ENCODE data around the gene APEH. TPM values are rescaled to one million over a fixed set of nuclear protein-coding genes. Genes with fewer than 3 reads are reported as not detected.

The APEH gene
- polyA plus RNA-seq, 1 donor, result 84.3 TPM

GRCh38 chr3:49666592-49666991, 7.6 kb upstream of the APEH start:
- Histone ChIP-seq H3K36me3 (ENCODE audit: control insufficient read depth, insufficient read depth, low read length) (no peaks in the 10 kb centered on the region), H3K4me1 (ENCODE audit: control insufficient read depth, insufficient read depth, low read length) (peaks cover 12% of the 10 kb centered on the region), H3K27me3 (ENCODE audit: control insufficient read depth, insufficient read depth, low read length) (no peaks in the 10 kb centered on the region), H3K4me3 (ENCODE audit: low read length) (no peak overlapping the region), H3K27ac (ENCODE audit: low read length) (no peak overlapping the region), H3K9me3 (ENCODE audit: control insufficient read depth, low read depth, low read length) (no peaks in the 10 kb centered on the region)
- DNase-seq, result peak in 1 of 2 donors; percentile 47
- WGBS (ENCODE audit: insufficient coverage, low lambda C conversion rate), result no CpG with 5 or more reads among the region's 8 CpGs

GRCh38 chr3:49667701-49668413, 6.3 kb upstream of the APEH start:
- peaks cover 12% of the 10 kb centered on the region for H3K4me1 ChIP-seq (ENCODE audit: control insufficient read depth, insufficient read depth, low read length)
- no peaks in the 10 kb centered on the region for H3K27me3 ChIP-seq (ENCODE audit: control insufficient read depth, insufficient read depth, low read length)
- H3K27ac ChIP-seq (ENCODE audit: low read length), result no peak overlapping the region
- H3K9me3 ChIP-seq (ENCODE audit: control insufficient read depth, low read depth, low read length), result no peaks in the 10 kb centered on the region
- DNase-seq, result no peak
- no peak overlapping the region for H3K4me3 ChIP-seq (ENCODE audit: low read length)
- 50% methylated on average over 2 of the region's 25 CpGs for WGBS (ENCODE audit: insufficient coverage, low lambda C conversion rate)
- no peaks in the 10 kb centered on the region for H3K36me3 ChIP-seq (ENCODE audit: control insufficient read depth, insufficient read depth, low read length)

- DNase-seq, result peak in 1 of 2 donors; percentile 34
- Histone ChIP-seq H3K27ac (ENCODE audit: low read length) (no peak overlapping the region), H3K27me3 (ENCODE audit: control insufficient read depth, insufficient read depth, low read length) (no peaks in the 10 kb centered on the region), H3K9me3 (ENCODE audit: control insufficient read depth, low read depth, low read length) (peaks cover 2% of the 10 kb centered on the region), H3K4me1 (ENCODE audit: control insufficient read depth, insufficient read depth, low read length) (peaks cover 17% of the 10 kb centered on the region), H3K36me3 (ENCODE audit: control insufficient read depth, insufficient read depth, low read length) (no peaks in the 10 kb centered on the region), H3K4me3 (ENCODE audit: low read length) (no peak overlapping the region)
- no CpG with 5 or more reads among the region's 5 CpGs for WGBS (ENCODE audit: insufficient coverage, low lambda C conversion rate)
Measured at GRCh38 chr3:49668414-49668797, 5.7 kb upstream of the APEH start.

- Histone ChIP-seq H3K4me1 (ENCODE audit: control insufficient read depth, insufficient read depth, low read length) (peaks cover 18% of the 10 kb centered on the region), H3K36me3 (ENCODE audit: control insufficient read depth, insufficient read depth, low read length) (no peaks in the 10 kb centered on the region), H3K4me3 (ENCODE audit: low read length) (no peak overlapping the region), H3K9me3 (ENCODE audit: control insufficient read depth, low read depth, low read length) (peaks cover 5% of the 10 kb centered on the region), H3K27ac (ENCODE audit: low read length) (no peak overlapping the region), H3K27me3 (ENCODE audit: control insufficient read depth, insufficient read depth, low read length) (no peaks in the 10 kb centered on the region)
- no CpG with 5 or more reads among the region's 5 CpGs for WGBS (ENCODE audit: insufficient coverage, low lambda C conversion rate)
- DNase-seq, result no peak
Measured at GRCh38 chr3:49668861-49669260, 5.3 kb upstream of the APEH start.

GRCh38 chr3:49669352-49669751, 4.8 kb upstream of the APEH start:
- H3K36me3 ChIP-seq (ENCODE audit: control insufficient read depth, insufficient read depth, low read length), result no peaks in the 10 kb centered on the region
- H3K9me3 ChIP-seq (ENCODE audit: control insufficient read depth, low read depth, low read length), result peaks cover 5% of the 10 kb centered on the region
- H3K4me1 ChIP-seq (ENCODE audit: control insufficient read depth, insufficient read depth, low read length), result peaks cover 18% of the 10 kb centered on the region
- DNase-seq, result no peak
- no CpG with 5 or more reads among the region's 3 CpGs for WGBS (ENCODE audit: insufficient coverage, low lambda C conversion rate)
- H3K27ac ChIP-seq (ENCODE audit: low read length), result no peak overlapping the region
- H3K4me3 ChIP-seq (ENCODE audit: low read length), result no peak overlapping the region
- H3K27me3 ChIP-seq (ENCODE audit: control insufficient read depth, insufficient read depth, low read length), result no peaks in the 10 kb centered on the region

GRCh38 chr3:49670940-49671290, 3.2 kb upstream of the APEH start:
- Histone ChIP-seq H3K27ac (ENCODE audit: low read length) (no peak overlapping the region), H3K27me3 (ENCODE audit: control insufficient read depth, insufficient read depth, low read length) (no peaks in the 10 kb centered on the region), H3K4me3 (ENCODE audit: low read length) (no peak overlapping the region), H3K4me1 (ENCODE audit: control insufficient read depth, insufficient read depth, low read length) (peaks cover 30% of the 10 kb centered on the region), H3K36me3 (ENCODE audit: control insufficient read depth, insufficient read depth, low read length) (peaks cover 6% of the 10 kb centered on the region), H3K9me3 (ENCODE audit: control insufficient read depth, low read depth, low read length) (peaks cover 5% of the 10 kb centered on the region)
- no peak for DNase-seq
- no CpG with 5 or more reads among the region's 6 CpGs for WGBS (ENCODE audit: insufficient coverage, low lambda C conversion rate)

GRCh38 chr3:49671291-49672288, 2.6 kb upstream of the APEH start:
- H3K27ac ChIP-seq (ENCODE audit: low read length), result no peak overlapping the region
- WGBS (ENCODE audit: insufficient coverage, low lambda C conversion rate), result 16% methylated on average over 4 of the region's 11 CpGs
- DNase-seq, result peak; percentile 63 to 64

GRCh38 chr3:49673121-49673714, 933 bp upstream of the APEH start:
- peaks cover 29% of the 10 kb centered on the region for H3K36me3 ChIP-seq (ENCODE audit: control insufficient read depth, insufficient read depth, low read length)
- WGBS (ENCODE audit: insufficient coverage, low lambda C conversion rate), result no CpG with 5 or more reads among the region's 17 CpGs
- H3K27ac ChIP-seq (ENCODE audit: low read length), result peak overlapping the region; percentile 85
- peak in 1 of 2 donors; percentile 28 for DNase-seq
- H3K27me3 ChIP-seq (ENCODE audit: control insufficient read depth, insufficient read depth, low read length), result no peaks in the 10 kb centered on the region
- peaks cover 24% of the 10 kb centered on the region for H3K4me1 ChIP-seq (ENCODE audit: control insufficient read depth, insufficient read depth, low read length)
- H3K9me3 ChIP-seq (ENCODE audit: control insufficient read depth, low read depth, low read length), result peaks cover 5% of the 10 kb centered on the region
- H3K4me3 ChIP-seq (ENCODE audit: low read length), result peak overlapping the region; percentile 79

More at GRCh38 chr3:49671291-49672288, 2.6 kb upstream of the APEH start:
- Histone ChIP-seq H3K9me3 (ENCODE audit: control insufficient read depth, low read depth, low read length) (peaks cover 5% of the 10 kb centered on the region), H3K4me3 (ENCODE audit: low read length) (no peak overlapping the region), H3K27me3 (ENCODE audit: control insufficient read depth, insufficient read depth, low read length) (no peaks in the 10 kb centered on the region), H3K36me3 (ENCODE audit: control insufficient read depth, insufficient read depth, low read length) (peaks cover 12% of the 10 kb centered on the region), H3K4me1 (ENCODE audit: control insufficient read depth, insufficient read depth, low read length) (peaks cover 32% of the 10 kb centered on the region)

- Histone ChIP-seq H3K27ac (ENCODE audit: low read length) (peak overlapping the region; percentile 85), H3K4me1 (ENCODE audit: control insufficient read depth, insufficient read depth, low read length) (peaks cover 20% of the 10 kb centered on the region), H3K4me3 (ENCODE audit: low read length) (peak overlapping the region; percentile 79), H3K27me3 (ENCODE audit: control insufficient read depth, insufficient read depth, low read length) (no peaks in the 10 kb centered on the region), H3K36me3 (ENCODE audit: control insufficient read depth, insufficient read depth, low read length) (peaks cover 42% of the 10 kb centered on the region), H3K9me3 (ENCODE audit: control insufficient read depth, low read depth, low read length) (peaks cover 5% of the 10 kb centered on the region)
- WGBS (ENCODE audit: insufficient coverage, low lambda C conversion rate), result no CpG with 5 or more reads among the region's 34 CpGs
- peak in 1 of 2 donors; percentile 29 for DNase-seq
Measured at GRCh38 chr3:49674497-49674983, 389 bp downstream of the APEH start.

- H3K4me3 ChIP-seq (ENCODE audit: low read length), result no peak overlapping the region
- DNase-seq, result no peak
- H3K27me3 ChIP-seq (ENCODE audit: control insufficient read depth, insufficient read depth, low read length), result no peaks in the 10 kb centered on the region
- WGBS (ENCODE audit: insufficient coverage, low lambda C conversion rate), result no CpG with 5 or more reads among the region's 11 CpGs
- no peak overlapping the region for H3K27ac ChIP-seq (ENCODE audit: low read length)
- peaks cover 20% of the 10 kb centered on the region for H3K4me1 ChIP-seq (ENCODE audit: control insufficient read depth, insufficient read depth, low read length)
- peaks cover 55% of the 10 kb centered on the region for H3K36me3 ChIP-seq (ENCODE audit: control insufficient read depth, insufficient read depth, low read length)
- H3K9me3 ChIP-seq (ENCODE audit: control insufficient read depth, low read depth, low read length), result peaks cover 5% of the 10 kb centered on the region
Measured at GRCh38 chr3:49675912-49676311, 1.8 kb downstream of the APEH start.
